H1 (cell line): ENCODE measurements around the gene SPATA32.

ENCODE experiments used
- CTCF ChIP-seq, 3 experiments: IDR thresholded peaks; 1 replicate in 2 of 3; 2 replicates in 1 of 3; pipeline versions ENCODE4 v1.5.1 to v1.6.1; 2011; ENCODE audit warnings: low read length in 3 of 3, mild to moderate bottlenecking in 3 of 3, inconsistent platforms in 2 of 3, low read depth in 1 of 3, moderate library complexity in 1 of 3; ENCODE audit not compliant: insufficient read depth in 1 of 3; ENCODE audit errors: control extremely low read depth in 1 of 3
- EP300 ChIP-seq, 2 experiments: IDR thresholded peaks; 1 replicate in 1 of 2; 2 replicates in 1 of 2; pipeline ENCODE4 v1.6.1; 2011 to 2012; ENCODE audit warnings: low read depth in 2 of 2, low read length in 2 of 2, mild to moderate bottlenecking in 2 of 2, borderline replicate concordance in 1 of 2, inconsistent platforms in 1 of 2, moderate library complexity in 1 of 2
- GABPA ChIP-seq: IDR thresholded peaks from 2 replicates; pipeline ENCODE4 v1.6.1; 2011; ENCODE audit warnings: mild to moderate bottlenecking, low read length, moderate library complexity, borderline replicate concordance; ENCODE audit not compliant: insufficient read depth
- SIX5 ChIP-seq: IDR thresholded peaks from 2 replicates; pipeline ENCODE4 v1.6.1; 2011; ENCODE audit warnings: mild to moderate bottlenecking, low read depth, low read length
- ZNF274 ChIP-seq: IDR thresholded peaks from 2 replicates; pipeline ENCODE4 v1.7.0; 2012; ENCODE audit warnings: low read length, borderline replicate concordance; ENCODE audit errors: extremely low read depth

DNA sequence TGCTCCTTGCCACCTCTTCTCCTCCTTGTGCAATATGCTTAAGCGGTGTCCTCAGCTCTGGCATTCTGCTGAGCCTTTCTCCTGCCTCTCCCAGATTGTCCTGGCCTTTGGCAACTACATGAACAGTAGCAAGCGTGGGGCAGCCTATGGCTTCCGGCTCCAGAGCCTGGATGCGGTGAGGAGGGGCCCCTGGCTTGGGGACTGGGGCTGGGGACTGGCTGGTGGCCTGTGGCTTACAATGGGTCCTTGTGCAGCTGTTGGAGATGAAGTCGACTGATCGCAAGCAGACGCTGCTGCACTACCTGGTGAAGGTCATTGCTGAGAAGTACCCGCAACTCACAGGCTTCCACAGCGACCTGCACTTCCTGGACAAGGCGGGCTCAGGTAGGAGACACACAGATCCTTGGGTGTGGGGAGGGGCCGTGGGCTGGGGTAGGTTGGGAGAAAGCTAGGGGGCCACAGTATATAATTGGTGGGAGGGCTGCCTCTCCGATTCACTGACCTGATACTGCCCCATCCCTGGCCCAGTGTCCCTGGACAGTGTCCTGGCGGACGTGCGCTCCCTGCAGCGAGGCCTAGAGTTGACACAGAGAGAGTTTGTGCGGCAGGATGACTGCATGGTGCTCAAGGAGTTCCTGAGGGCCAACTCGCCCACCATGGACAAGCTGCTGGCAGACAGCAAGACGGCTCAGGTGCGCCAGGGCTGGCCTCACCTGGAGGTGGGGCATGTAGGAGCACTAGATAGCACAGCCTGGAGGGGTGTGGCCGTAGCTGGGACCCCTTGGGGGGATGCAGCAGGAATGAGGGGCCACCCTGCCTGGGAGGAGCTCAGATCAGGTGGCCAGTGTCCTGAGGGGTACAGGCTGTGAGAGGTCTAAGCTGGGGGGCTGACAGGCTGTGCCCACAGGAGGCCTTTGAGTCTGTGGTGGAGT, 16.9 kb downstream of the SPATA32 start:
- TF ChIP-seq ZNF274: no peak
- TF ChIP-seq CTCF (IDR thresholded peaks at IDR 0.05; ENCODE audit: control extremely low read depth in 1 of 3, insufficient read depth in 1 of 3, low read depth in 1 of 3, low read length in 3 of 3): no peak
- no peak for TF ChIP-seq GABPA
- TF ChIP-seq EP300 (IDR thresholded peaks at IDR 0.05; ENCODE audit: borderline replicate concordance in 1 of 2, low read depth in 2 of 2, low read length in 2 of 2): no peak
- no peak for TF ChIP-seq SIX5
